GM21529 (cell line): Measurements from ENCODE around the gene RNF31.
"Not testable (repeated sequence)": the region's sequence is repeated elsewhere in the genome, so short reads cannot be mapped to it uniquely, and the experiment has no call there.

Experiments
- ATAC-seq: cut with Tn5 transposase; IDR thresholded peaks from one replicate; pipeline ENCODE4 v1.9.1; 2021; ENCODE audit not compliant: unreplicated experiment

The RNF31 gene

DNA sequence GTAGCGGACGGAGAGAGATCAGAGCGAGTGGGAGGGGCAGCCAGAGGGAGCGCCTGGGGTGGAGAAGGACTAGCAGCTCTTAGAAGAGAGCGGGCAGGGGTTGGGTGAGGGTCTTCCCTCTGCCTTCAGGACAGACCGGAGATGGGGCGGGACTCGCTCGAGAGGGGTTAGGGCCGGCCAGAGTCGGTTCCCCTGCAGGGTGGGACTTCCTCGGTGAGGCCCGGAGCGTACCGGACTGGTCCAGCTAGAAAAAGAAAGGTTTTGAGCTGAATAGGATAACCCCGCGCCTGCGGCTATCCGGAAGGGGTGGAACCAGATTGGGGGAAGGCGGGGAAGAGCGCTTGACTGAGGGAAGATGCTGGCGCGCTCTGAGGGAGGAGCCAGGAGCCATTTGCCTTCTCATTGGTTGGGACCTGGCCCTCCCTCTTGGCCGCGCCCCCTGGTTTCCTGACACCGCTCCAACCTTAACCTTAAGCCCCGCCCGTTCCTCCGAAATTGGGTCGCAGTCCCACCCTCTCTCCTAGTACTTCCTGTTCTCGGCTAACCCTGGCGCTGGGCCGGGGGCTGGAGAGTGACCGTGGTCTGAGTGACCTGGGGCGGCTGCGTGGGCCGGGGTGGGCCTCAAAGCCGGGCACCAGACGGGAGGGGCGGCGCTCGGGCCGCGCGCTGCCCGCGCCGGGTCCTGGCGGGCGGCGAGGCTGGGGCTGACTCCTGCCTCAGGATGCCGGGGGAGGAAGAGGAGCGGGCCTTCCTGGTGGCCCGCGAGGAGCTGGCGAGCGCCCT is at the start of gene RNF31:
TSS of gene RNF31 (plus strand) at position 521 of the 783 bp plus-strand sequence. CDS start at position 722, 201 bp downstream.
- peak; percentile 82 for ATAC-seq

GRCh38 chr14:24098229-24098926 is 48.9 kb upstream of the RNF31 start:
- ATAC-seq = no peak

DNA sequence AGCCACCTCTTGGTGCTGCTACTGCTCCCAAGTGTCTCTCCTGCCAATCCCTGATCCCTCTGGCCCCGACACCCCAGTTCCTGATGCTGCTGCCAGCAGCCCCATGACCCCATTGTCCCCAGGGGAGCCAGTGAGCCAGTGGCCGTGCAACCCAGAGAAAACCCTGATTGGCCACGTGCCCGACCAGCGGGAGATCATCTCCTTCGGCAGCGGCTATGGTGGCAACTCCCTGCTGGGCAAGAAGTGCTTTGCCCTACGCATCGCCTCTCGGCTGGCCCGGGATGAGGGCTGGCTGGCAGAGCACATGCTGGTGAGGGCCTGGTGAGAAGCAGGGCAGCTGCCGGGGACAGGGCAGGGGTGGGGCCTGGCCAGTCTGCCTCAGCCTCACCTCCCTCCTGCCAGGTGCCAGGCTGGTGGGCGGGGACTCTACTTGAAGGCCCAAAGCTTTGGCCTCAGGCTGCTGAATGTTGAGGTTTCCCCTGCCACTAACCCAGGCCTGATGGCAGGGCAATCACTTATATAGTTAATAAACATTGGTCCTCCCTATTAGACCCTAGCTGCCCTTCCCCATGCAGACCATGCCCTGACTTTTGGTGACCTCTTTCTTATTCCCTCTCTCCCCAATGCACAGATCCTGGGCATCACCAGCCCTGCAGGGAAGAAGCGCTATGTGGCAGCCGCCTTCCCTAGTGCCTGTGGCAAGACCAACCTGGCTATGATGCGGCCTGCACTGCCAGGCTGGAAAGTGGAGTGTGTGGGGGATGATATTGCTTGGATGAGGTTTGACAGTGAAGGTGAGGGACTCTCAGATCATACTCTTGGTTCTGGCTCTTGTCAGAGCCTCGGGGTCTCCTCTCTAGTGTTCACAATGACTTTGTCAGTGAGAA is 48.1 kb upstream of the RNF31 start:
- no peak for ATAC-seq

DNA sequence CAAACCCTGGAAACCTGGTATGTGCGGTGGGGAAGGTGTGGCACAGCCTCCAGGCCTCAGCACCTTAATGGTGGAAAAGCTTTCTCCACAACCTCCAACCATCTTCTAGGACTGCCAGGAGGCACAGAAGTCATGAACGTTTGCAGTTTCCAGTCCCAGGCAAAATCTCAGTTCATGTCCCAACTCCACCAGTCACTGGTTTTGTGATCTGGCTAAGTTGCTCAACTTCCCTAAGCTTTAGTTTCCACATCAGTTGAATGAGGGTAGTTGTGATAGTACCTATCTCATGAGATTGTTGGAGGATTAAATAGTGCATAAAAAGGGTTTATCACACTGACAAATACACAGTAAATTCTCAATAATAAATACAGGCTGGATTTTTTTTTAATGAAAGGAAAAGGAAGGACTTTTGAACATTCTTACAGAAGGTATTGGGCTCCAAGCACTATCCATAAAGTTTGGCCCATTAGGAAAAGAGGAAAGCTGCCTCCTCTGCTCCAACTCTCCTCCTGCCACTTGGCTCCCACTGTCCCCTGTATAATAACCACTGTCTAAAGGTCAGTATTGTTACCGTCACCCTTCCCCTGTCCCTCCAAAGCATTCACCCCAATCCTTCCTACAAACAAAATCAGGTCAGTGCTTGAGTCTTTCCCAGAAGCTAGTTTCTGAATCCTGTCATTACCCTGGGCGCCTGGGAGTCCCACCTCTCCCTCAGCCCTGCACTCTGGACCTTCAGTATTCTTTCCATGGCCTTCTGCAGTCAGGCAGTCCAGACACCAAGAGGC is 46.9 kb upstream of the RNF31 start:
- no peak for ATAC-seq

DNA sequence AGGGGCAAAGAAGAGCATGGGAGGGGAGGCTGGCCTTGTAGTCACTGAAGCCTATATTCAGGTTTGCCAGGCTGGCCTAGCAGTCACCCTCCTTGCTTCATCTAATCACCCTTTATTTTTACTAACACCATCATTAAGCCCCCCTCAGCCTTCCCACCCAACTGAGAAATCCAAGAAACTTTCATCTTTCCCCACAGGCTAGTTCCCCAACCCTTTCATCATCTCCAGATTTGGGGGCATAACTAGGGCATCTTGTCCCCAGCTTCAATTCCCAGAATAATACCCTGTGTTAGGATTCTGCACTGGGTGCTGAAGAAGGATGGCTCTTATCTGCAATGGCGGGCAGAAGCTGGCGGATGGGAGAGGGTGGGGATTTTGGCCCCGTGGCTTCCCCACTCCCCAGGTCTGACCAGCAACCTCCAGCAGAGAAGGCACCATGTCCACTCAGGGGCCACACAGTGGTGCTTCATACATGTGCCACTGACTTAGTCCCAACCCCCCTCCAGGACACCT is 46.3 kb upstream of the RNF31 start:
- no peak for ATAC-seq

DNA sequence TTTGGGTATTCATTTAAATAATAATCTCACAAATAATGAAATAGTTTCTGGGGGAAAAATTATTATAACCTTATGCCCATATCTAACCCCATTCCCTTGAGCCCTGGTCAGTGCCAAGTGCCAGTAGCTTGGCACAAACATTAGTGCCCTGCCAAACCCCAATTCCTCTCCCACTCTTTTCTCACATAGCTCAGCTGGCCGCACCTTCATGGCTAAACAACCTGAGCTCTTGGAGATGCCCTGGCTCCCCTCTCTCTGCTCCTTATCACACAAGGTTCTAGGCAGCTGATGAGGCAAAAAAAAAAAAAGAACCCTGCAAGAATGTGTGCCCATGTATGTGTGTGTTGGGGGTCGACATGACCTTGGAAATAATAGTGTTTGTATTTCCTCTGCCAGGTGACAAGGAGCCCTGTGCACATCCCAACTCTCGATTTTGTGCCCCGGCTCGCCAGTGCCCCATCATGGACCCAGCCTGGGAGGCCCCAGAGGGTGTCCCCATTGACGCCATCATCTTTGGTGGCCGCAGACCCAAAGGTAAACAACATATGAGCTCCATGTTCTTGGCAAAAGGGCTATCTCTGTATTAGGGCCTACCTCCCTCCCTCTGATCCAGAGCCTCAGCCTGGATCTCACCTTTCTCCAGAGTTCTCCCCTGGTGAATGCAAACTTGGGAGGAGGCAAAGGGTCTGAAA is 44.8 kb upstream of the RNF31 start:
- ATAC-seq = no peak

- ATAC-seq = no peak
Observed at GRCh38 chr14:24103451-24103850, 43.8 kb upstream of the RNF31 start.

- not testable (repeated sequence) for ATAC-seq
Observed at GRCh38 chr14:24105609-24106239, 41.6 kb upstream of the RNF31 start.

GRCh38 chr14:24106672-24107271 is 40.5 kb upstream of the RNF31 start:
- no peak for ATAC-seq

GRCh38 chr14:24108336-24108874 is 38.9 kb upstream of the RNF31 start:
- ATAC-seq = peak; percentile 30

- no peak for ATAC-seq
Observed at GRCh38 chr14:24110060-24110459, 37.2 kb upstream of the RNF31 start.

- no peak for ATAC-seq
Observed at GRCh38 chr14:24110523-24110922, 36.8 kb upstream of the RNF31 start.

DNA sequence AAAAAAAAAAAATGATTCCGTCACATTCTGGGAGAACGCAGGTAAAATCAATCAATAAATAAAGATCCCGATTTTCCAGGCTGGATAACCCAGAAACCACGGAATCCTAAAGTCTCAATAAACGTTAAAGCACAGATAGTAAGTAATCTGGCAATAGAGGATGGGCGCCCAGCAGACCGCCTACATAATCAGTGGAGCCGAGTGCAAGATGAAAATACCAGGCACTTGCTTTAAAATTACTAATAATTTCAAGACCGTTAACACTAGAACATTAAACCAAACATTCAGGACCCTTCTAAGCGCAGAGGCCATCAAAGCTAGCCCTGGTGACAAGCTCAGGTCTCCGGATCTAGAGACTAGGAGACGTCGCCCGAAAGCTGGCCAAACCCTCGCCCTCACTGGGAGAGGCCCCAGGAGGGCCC is 33.9 kb upstream of the RNF31 start:
- no peak for ATAC-seq

DNA sequence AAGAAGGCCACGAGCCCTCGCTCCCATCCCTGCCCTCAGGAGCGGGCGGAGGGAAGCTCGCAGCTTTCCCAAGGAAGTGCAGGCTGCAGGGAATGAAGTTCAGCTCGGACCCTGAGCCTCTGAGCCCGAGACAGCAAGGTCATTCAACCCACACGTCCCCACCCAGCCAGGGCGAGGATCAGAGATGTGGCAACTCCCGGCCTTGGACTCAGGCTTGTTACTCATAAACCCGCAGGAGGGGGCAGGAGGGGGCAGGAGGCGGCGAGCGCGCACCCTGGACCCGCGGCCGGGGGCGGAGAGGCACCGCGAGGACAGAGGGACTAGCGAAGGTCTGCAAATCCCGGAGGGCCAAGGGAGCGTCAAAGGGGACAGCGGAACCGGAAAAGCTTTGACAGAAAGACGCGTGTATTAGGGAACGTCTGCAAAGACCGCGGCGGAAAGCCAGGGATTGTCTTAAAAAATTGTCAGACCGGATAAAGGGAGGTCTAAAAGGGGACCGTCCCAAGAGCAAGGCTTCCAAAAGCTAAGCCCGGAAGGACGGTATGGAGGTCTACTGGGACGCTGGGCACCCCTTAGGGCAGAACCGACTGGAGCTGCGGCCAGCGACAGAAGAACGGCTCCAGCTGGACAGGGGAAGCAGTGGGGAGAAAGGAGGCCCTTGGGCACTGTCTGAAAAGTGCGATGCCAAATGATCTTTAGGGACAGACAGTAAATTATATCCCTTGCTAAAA is 33.3 kb upstream of the RNF31 start:
- peak; percentile 35 for ATAC-seq

DNA sequence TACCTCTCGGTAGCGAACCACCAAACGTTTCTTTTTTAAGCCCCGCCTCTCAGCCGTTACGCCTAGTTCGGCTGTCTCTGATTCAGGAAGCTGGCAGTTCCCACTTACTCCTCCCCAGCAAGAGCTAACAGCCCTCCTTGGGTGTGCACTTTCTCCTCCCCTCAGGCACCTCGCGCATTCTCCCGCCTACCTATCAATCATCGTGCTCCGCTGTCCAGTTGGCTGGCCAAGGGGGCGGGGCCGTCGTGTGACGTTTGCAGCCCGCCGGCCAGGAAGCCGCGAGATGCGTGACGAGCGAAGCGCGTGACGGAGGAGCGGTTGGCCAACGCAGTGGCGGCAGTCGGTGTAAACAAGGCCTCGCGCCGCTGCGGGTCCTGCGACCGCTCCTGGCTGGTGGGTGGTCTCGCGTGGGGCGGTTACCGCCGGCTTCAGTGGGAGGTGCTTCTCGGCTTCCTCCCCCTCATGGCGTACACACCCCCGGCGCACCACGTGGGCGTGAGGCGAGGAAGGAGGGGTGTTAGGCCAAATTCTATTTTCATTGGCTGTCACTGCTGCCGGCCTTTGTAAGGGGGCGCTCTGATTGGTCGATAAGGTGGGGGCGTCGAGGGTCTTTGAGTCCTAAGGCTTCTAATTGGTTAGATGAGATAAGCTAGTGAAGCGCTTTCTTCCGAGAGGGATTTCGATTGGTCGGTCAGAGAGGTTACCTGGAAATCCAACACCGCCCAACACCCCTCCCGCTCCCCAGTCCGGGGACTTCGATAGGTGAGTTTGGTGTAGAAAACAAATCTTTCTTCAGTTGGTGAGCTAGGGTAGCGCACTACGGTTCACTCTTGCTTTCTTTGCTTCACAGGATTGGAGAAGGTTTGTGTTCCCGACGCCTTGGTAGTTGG is 32.5 kb upstream of the RNF31 start, which contains the start of the genes DCAF11 and NRL:
TSS of gene DCAF11 (plus strand) at position 246 of the 890 bp plus-strand sequence. CDS start 818 bp downstream, outside the sequence.
TSS of gene NRL (minus strand) at position 418 of the 890 bp plus-strand sequence. CDS start 32,101 bp downstream, outside the sequence.
- ATAC-seq = peak; percentile 81

GRCh38 chr14:24115422-24116127 is 31.7 kb upstream of the RNF31 start:
- ATAC-seq = no peak
